Large intestine (tissue), 12 donors: ENCODE results near the gene SSX7. TPM values are rescaled to one million over a fixed set of nuclear protein-coding genes. Genes with fewer than 3 reads are reported as not detected.
"Not testable (repeated sequence)": the region's sequence is repeated elsewhere in the genome, so short reads cannot be mapped to it uniquely, and the experiment has no call there.

Experiments used
- DNase-seq, 2 donors: peaks; one replicate each; pipeline versions ENCODE4 v3.0.0 to v3.0.0-alpha.2; 2013
- H3K27ac ChIP-seq: one replicate; pipeline ENCODE4 v1.5.1; 2013; ENCODE audit warnings: low read length
- H3K27me3 ChIP-seq: 2 replicates; pipeline ENCODE4 v1.6.1; 2013; ENCODE audit warnings: low read length; ENCODE audit not compliant: control insufficient read depth, insufficient read depth
- H3K36me3 ChIP-seq: 2 replicates; pipeline ENCODE4 v1.6.1; 2013; ENCODE audit warnings: low read length; ENCODE audit not compliant: control insufficient read depth, insufficient read depth
- H3K4me1 ChIP-seq: one replicate; pipeline ENCODE4 v1.6.1; 2013; ENCODE audit warnings: low read length; ENCODE audit not compliant: control insufficient read depth, insufficient read depth
- H3K4me3 ChIP-seq: one replicate; pipeline ENCODE4 v1.5.1; 2013; ENCODE audit warnings: low read length
- H3K9me3 ChIP-seq: one replicate; pipeline ENCODE4 v1.6.1; 2013; ENCODE audit warnings: mild to moderate bottlenecking, low read depth, low read length, moderate library complexity; ENCODE audit not compliant: control insufficient read depth
- WGBS: methylation state at CpG from one replicate; pipeline ENCODE4 v1.1.5; 2013; ENCODE audit warnings: low lambda C conversion rate; ENCODE audit not compliant: insufficient coverage; 5-methylcytosine and 5-hydroxymethylcytosine counted together
- long read RNA-seq, 11 donors: transcript quantifications; one replicate each; lab custom pipeline, GENCODE V29; 2026
- polyA plus RNA-seq: library from polyadenylated mRNA; unstranded; fragments of 120-200 nt; gene quantifications from one replicate; pipeline ENCODE4 v1.2.1, GENCODE V29; 2013

SSX7 gene
- not detected for polyA plus RNA-seq
- long read RNA-seq, donor 1 = 0 reads
- long read RNA-seq, donor 2 = 0 reads
- long read RNA-seq, donor 3 = 0 reads
- long read RNA-seq, donor 4 = 0 reads
- long read RNA-seq, donor 5 = 0 reads
- long read RNA-seq, donor 6 = 0 reads
- long read RNA-seq, donor 7 = 0 reads
- long read RNA-seq, donor 8 = 0 reads
- long read RNA-seq, donor 9 = 0 reads
- long read RNA-seq, donor 10 = 0 reads
- long read RNA-seq, donor 11 = 0 reads

GRCh38 chrX:52654800-52655199 is at the start of gene SSX7:
TSS of gene SSX7 (minus strand) at chrX:52654900. CDS start at chrX:52653472, 1,428 bp downstream.
- H3K9me3 ChIP-seq, DNase-seq, H3K36me3 ChIP-seq, H3K4me1 ChIP-seq, H3K27me3 ChIP-seq, H3K27ac ChIP-seq, H3K4me3 ChIP-seq: not testable (repeated sequence)
- no CpG with 5 or more reads among the region's 9 CpGs for WGBS

DNA sequence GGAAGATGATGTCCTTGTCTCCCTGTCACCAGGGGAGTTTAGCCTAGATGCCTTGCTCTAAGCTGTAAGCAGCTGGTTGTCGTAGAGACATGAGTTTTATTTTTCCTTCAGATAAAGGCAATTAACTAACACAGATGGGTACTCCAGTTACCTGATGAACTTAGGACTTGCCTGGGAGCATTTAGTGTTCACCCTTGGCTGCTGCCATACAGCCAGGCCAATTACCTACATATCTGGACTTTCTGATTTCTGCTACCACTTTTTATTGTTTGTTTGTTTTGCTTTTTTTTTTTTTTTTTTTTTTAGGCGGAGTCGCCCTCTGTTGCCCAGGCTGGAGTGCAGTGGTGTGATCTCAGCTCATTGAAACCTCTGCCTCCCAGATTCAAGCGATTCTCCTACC is 37.3 kb upstream of the SSX7 start:
- not testable (repeated sequence) for DNase-seq, H3K9me3 ChIP-seq, H3K27ac ChIP-seq, H3K36me3 ChIP-seq, H3K27me3 ChIP-seq, H3K4me3 ChIP-seq, H3K4me1 ChIP-seq
- no CpG with 5 or more reads among the region's 4 CpGs for WGBS

DNA sequence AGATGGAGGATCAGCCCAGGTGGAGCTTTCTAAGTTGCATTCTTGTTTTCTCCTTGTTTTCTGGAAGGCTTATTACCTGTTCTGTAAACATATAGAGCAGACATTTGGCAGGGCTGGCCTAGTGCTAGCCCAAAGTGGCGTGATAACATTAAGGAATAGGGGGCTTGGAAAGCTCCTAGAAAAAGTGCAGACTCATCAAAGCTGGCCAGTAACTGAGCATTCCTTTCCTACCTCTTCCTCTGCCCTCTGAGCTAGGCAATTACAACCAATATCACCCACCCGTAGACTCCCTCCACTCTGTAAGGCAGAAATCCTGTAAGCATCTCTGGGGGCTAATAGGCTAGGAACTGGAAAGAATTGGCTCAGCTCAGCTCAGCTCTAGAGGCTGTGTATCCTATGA is 7.5 kb upstream of the SSX7 start:
- not testable (repeated sequence) for H3K4me3 ChIP-seq, DNase-seq, H3K4me1 ChIP-seq, H3K27ac ChIP-seq, H3K9me3 ChIP-seq, H3K36me3 ChIP-seq, H3K27me3 ChIP-seq
- no CpG with 5 or more reads among the region's 2 CpGs for WGBS

DNA sequence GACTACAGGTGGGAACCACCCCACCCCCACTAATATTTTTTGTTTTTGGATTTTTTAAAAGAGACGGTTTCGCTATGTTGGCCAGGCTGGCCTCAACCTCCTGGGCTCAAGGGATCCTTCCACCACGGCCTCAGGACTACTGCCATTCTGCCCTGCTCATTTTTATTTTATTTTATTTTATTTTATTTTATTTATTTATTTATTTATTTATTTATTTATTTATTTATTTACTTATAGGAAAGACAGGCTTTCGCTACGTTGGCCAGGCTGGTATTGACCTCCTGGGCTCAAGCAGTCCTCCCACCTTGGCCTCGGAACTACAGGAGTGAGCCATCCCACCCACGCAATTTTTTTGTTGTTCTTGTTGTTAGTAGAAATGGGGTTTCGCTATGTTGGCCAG is 775 bp upstream of the SSX7 start:
- H3K36me3 ChIP-seq, H3K4me1 ChIP-seq, DNase-seq, H3K27me3 ChIP-seq, H3K4me3 ChIP-seq, H3K9me3 ChIP-seq, H3K27ac ChIP-seq: not testable (repeated sequence)
- WGBS = 100% methylated on average over 1 of the region's 8 CpGs

DNA sequence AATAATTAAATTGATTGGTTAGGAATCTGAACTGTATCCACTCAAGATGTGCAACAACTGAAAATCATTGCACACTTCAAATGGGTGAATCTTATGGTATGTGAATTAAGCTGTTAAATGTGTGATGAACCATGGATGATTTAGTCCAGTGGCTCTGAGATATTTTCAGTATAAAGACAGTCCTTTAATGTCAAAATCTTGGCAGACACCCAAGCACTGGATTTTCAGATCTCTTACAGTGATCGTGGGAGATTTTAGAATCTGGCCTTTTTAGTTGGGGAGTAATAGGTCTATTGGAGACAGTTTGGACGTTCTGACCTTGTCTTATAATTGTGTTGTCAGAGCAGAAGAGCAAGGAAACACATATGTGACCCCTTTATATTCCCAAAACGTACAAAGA is 4.0 kb downstream of the SSX7 start:
- H3K9me3 ChIP-seq, H3K4me1 ChIP-seq, H3K27me3 ChIP-seq, DNase-seq, H3K4me3 ChIP-seq, H3K27ac ChIP-seq, H3K36me3 ChIP-seq: not testable (repeated sequence)
- WGBS = 50% methylated on average over 1 of the region's 3 CpGs

GRCh38 chrX:52648956-52649355 is 5.7 kb downstream of the SSX7 start:
- H3K4me1 ChIP-seq, H3K36me3 ChIP-seq, H3K4me3 ChIP-seq, H3K27me3 ChIP-seq, H3K9me3 ChIP-seq, H3K27ac ChIP-seq, DNase-seq: not testable (repeated sequence)
- WGBS = no CpG with 5 or more reads among the region's 7 CpGs

DNA sequence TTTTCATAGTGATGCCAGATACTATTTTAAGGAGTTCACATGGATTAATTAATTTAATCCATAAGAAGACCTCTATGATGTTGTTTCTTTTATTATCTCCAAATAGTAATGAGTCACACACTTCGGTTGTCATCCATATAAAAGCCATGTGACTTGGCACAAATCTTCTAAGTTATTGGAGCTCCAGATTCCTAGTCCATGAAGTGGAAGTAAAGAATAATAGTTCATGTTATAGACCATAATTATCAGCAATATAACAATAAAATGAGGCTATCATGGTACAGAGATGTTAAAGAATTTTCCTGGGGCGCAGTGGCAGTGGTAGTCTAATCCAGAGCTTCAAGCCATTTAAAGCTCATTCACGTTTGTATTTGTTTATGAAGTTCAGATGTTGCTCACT is 26.2 kb downstream of the SSX7 start:
- not testable (repeated sequence) for H3K27ac ChIP-seq, H3K27me3 ChIP-seq, H3K36me3 ChIP-seq, H3K4me1 ChIP-seq, H3K9me3 ChIP-seq, DNase-seq, H3K4me3 ChIP-seq
- WGBS = no CpG with 5 or more reads among the region's 3 CpGs

- not testable (repeated sequence) for H3K27me3 ChIP-seq, H3K4me1 ChIP-seq, H3K4me3 ChIP-seq, H3K36me3 ChIP-seq, H3K9me3 ChIP-seq, H3K27ac ChIP-seq
- WGBS = no CpG with 5 or more reads among the region's 8 CpGs
- peak in 1 of 2 donors; percentile 1 for DNase-seq
These were observed 34.0 kb downstream of the SSX7 start for GRCh38 chrX:52620661-52621060.

GRCh38 chrX:52608961-52609360 is 45.7 kb downstream of the SSX7 start:
- no peaks in the 10 kb centered on the region for H3K4me1 ChIP-seq
- no CpG with 5 or more reads among the region's 1 CpG for WGBS

GRCh38 chrX:52603151-52603550 is 51.5 kb downstream of the SSX7 start:
- H3K4me1 ChIP-seq, H3K27me3 ChIP-seq, H3K4me3 ChIP-seq, H3K27ac ChIP-seq, H3K36me3 ChIP-seq, DNase-seq, H3K9me3 ChIP-seq: not testable (repeated sequence)
- no CpG with 5 or more reads among the region's 8 CpGs for WGBS

More at GRCh38 chrX:52608961-52609360, 45.7 kb downstream of the SSX7 start:
- Histone ChIP-seq H3K36me3 (no peaks in the 10 kb centered on the region), H3K27me3 (no peaks in the 10 kb centered on the region), H3K4me3 (no peak overlapping the region), H3K9me3 (no peaks in the 10 kb centered on the region), H3K27ac (no peak overlapping the region)
- no peak for DNase-seq

DNA sequence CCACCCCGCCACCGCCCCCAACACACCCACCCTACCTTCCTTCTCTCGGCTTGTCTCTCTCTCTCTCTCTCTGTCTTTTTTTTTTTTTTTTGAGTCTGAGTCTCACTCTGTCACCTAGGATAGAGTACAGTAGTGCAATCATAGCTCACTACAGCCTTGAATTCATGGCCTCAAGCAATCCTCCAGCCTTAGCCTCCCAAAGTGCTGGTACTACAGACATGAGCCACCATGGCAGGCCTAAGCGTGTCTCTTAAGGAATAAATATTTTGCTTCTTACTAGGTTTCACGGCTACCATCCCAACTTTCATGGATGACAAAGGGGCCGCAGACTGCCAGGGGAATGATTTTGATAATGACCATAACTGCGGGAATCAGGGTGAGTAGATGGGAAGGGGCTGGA is 55.8 kb downstream of the SSX7 start:
- no CpG with 5 or more reads among the region's 7 CpGs for WGBS
- H3K27me3 ChIP-seq = no peaks in the 10 kb centered on the region
- H3K27ac ChIP-seq = no peak overlapping the region
- no peaks in the 10 kb centered on the region for H3K9me3 ChIP-seq
- no peaks in the 10 kb centered on the region for H3K4me1 ChIP-seq
- H3K4me3 ChIP-seq = no peak overlapping the region
- DNase-seq = no peak
- no peaks in the 10 kb centered on the region for H3K36me3 ChIP-seq
